CD4-positive, alpha-beta T cell treated with Interferon alpha-2 for 1 hour (primary cell): ENCODE results near the gene BMPER.

ENCODE experiments used
- DNase-seq, 2 donors: peaks; one replicate each; pipeline ENCODE4 v3.0.0-alpha.2; 2020 to 2022

The BMPER gene

GRCh38 chr7:34067005-34067778 is 161.9 kb downstream of the BMPER start:
- no peak for DNase-seq

GRCh38 chr7:34069676-34070075 is 164.3 kb downstream of the BMPER start:
- no peak for DNase-seq

GRCh38 chr7:34070511-34071323 is 165.4 kb downstream of the BMPER start:
- no peak for DNase-seq

GRCh38 chr7:34073676-34074075 is 168.3 kb downstream of the BMPER start:
- no peak for DNase-seq

- no peak for DNase-seq
Measured at GRCh38 chr7:34074421-34074820, 169.1 kb downstream of the BMPER start.

GRCh38 chr7:34075523-34076370 is 170.4 kb downstream of the BMPER start:
- DNase-seq: no peak

- DNase-seq: no peak
Measured at GRCh38 chr7:34077168-34077567, 171.8 kb downstream of the BMPER start.

GRCh38 chr7:34078864-34079263 is 173.5 kb downstream of the BMPER start:
- no peak for DNase-seq

GRCh38 chr7:34080513-34080912 is 175.2 kb downstream of the BMPER start:
- DNase-seq: no peak

GRCh38 chr7:34081935-34082334 is 176.6 kb downstream of the BMPER start:
- no peak for DNase-seq

GRCh38 chr7:34083440-34083839 is 178.1 kb downstream of the BMPER start:
- no peak for DNase-seq

- DNase-seq: no peak
Measured at GRCh38 chr7:34084651-34085050, 179.3 kb downstream of the BMPER start.

- no peak for DNase-seq
Measured at GRCh38 chr7:34086064-34086463, 180.7 kb downstream of the BMPER start.

GRCh38 chr7:34086981-34087380 is 181.6 kb downstream of the BMPER start:
- no peak for DNase-seq

GRCh38 chr7:34087892-34088891 is 182.9 kb downstream of the BMPER start:
- no peak for DNase-seq

- DNase-seq: no peak
Measured at GRCh38 chr7:34090816-34091215, 185.5 kb downstream of the BMPER start.

GRCh38 chr7:34091321-34091917 is 186.1 kb downstream of the BMPER start:
- peak in 1 of 2 donors; percentile 1 for DNase-seq

- no peak for DNase-seq
Measured at GRCh38 chr7:34093276-34093675, 187.9 kb downstream of the BMPER start.

- no peak for DNase-seq
Measured at GRCh38 chr7:34096198-34096651, 190.9 kb downstream of the BMPER start.

GRCh38 chr7:34096777-34097176 is 191.4 kb downstream of the BMPER start:
- no peak for DNase-seq

- no peak for DNase-seq
Measured at GRCh38 chr7:34100661-34101060, 195.3 kb downstream of the BMPER start.
